ENCODE data around the gene PACRG. TPM values are rescaled to one million over a fixed set of nuclear protein-coding genes. Genes with fewer than 3 reads are reported as not detected.

The PACRG gene
- total RNA-seq, 1 experiment from 2014 or later = 0.44 TPM

DNA sequence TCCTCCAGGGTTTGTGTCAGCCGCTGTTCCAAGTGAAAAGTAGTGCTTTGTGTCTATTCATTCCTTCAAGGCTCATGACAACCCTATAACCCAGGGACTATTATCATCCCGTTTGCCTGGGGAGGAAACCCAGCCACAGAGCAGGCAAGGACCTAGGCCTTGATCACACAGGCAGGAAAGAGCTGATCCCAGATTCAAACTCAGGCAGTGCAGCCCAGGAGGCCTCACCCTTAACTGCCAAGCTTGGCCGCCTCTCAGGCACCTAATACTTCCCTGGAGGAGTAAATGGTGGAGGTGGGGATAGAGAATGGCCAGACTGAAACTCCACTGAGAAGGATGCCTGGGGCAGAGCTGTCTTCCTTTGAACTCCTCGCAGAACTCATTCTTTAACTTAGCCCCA lies 471.6 kb downstream of the PACRG start:
- TF ChIP-seq SOX15 (CRISPR knock-in tag; IDR thresholded peaks at IDR 0.05) = no peak
- TF ChIP-seq, protein P1, sequence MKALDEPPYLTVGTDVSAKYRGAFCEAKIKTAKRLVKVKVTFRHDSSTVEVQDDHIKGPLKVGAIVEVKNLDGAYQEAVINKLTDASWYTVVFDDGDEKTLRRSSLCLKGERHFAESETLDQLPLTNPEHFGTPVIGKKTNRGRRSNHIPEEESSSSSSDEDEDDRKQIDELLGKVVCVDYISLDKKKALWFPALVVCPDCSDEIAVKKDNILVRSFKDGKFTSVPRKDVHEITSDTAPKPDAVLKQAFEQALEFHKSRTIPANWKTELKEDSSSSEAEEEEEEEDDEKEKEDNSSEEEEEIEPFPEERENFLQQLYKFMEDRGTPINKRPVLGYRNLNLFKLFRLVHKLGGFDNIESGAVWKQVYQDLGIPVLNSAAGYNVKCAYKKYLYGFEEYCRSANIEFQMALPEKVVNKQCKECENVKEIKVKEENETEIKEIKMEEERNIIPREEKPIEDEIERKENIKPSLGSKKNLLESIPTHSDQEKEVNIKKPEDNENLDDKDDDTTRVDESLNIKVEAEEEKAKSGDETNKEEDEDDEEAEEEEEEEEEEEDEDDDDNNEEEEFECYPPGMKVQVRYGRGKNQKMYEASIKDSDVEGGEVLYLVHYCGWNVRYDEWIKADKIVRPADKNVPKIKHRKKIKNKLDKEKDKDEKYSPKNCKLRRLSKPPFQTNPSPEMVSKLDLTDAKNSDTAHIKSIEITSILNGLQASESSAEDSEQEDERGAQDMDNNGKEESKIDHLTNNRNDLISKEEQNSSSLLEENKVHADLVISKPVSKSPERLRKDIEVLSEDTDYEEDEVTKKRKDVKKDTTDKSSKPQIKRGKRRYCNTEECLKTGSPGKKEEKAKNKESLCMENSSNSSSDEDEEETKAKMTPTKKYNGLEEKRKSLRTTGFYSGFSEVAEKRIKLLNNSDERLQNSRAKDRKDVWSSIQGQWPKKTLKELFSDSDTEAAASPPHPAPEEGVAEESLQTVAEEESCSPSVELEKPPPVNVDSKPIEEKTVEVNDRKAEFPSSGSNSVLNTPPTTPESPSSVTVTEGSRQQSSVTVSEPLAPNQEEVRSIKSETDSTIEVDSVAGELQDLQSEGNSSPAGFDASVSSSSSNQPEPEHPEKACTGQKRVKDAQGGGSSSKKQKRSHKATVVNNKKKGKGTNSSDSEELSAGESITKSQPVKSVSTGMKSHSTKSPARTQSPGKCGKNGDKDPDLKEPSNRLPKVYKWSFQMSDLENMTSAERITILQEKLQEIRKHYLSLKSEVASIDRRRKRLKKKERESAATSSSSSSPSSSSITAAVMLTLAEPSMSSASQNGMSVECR (CRISPR knock-in tag; IDR thresholded peaks at IDR 0.05; ENCODE audit: borderline replicate concordance) = no peak
- TF ChIP-seq NFYB (CRISPR knock-in tag; conservative IDR thresholded peaks at IDR 0.05; ENCODE audit: low read depth) = no peak
- TF ChIP-seq ESRRA (CRISPR knock-in tag; IDR thresholded peaks at IDR 0.05; ENCODE audit: borderline replicate concordance) = no peak
- TF ChIP-seq OVOL2 (CRISPR knock-in tag; IDR thresholded peaks at IDR 0.05; ENCODE audit: borderline replicate concordance) = no peak
- TF ChIP-seq KAT7 (CRISPR knock-in tag; IDR thresholded peaks at IDR 0.05; ENCODE audit: borderline replicate concordance) = no peak
- no peak for TF ChIP-seq FOXP1 (CRISPR knock-in tag; IDR thresholded peaks at IDR 0.05; ENCODE audit: borderline replicate concordance)
- TF ChIP-seq, protein P2, sequence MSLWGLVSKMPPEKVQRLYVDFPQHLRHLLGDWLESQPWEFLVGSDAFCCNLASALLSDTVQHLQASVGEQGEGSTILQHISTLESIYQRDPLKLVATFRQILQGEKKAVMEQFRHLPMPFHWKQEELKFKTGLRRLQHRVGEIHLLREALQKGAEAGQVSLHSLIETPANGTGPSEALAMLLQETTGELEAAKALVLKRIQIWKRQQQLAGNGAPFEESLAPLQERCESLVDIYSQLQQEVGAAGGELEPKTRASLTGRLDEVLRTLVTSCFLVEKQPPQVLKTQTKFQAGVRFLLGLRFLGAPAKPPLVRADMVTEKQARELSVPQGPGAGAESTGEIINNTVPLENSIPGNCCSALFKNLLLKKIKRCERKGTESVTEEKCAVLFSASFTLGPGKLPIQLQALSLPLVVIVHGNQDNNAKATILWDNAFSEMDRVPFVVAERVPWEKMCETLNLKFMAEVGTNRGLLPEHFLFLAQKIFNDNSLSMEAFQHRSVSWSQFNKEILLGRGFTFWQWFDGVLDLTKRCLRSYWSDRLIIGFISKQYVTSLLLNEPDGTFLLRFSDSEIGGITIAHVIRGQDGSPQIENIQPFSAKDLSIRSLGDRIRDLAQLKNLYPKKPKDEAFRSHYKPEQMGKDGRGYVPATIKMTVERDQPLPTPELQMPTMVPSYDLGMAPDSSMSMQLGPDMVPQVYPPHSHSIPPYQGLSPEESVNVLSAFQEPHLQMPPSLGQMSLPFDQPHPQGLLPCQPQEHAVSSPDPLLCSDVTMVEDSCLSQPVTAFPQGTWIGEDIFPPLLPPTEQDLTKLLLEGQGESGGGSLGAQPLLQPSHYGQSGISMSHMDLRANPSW (CRISPR knock-in tag; conservative IDR thresholded peaks at IDR 0.05; ENCODE audit: low read depth) = no peak
- TF ChIP-seq, protein P3, sequence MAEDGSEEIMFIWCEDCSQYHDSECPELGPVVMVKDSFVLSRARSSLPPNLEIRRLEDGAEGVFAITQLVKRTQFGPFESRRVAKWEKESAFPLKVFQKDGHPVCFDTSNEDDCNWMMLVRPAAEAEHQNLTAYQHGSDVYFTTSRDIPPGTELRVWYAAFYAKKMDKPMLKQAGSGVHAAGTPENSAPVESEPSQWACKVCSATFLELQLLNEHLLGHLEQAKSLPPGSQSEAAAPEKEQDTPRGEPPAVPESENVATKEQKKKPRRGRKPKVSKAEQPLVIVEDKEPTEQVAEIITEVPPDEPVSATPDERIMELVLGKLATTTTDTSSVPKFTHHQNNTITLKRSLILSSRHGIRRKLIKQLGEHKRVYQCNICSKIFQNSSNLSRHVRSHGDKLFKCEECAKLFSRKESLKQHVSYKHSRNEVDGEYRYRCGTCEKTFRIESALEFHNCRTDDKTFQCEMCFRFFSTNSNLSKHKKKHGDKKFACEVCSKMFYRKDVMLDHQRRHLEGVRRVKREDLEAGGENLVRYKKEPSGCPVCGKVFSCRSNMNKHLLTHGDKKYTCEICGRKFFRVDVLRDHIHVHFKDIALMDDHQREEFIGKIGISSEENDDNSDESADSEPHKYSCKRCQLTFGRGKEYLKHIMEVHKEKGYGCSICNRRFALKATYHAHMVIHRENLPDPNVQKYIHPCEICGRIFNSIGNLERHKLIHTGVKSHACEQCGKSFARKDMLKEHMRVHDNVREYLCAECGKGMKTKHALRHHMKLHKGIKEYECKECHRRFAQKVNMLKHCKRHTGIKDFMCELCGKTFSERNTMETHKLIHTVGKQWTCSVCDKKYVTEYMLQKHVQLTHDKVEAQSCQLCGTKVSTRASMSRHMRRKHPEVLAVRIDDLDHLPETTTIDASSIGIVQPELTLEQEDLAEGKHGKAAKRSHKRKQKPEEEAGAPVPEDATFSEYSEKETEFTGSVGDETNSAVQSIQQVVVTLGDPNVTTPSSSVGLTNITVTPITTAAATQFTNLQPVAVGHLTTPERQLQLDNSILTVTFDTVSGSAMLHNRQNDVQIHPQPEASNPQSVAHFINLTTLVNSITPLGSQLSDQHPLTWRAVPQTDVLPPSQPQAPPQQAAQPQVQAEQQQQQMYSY (CRISPR knock-in tag; IDR thresholded peaks at IDR 0.05) = no peak
- CTCF ChIA-PET = interaction anchor here (0.6 kb wide), 1 partner anchor 54 kb away, joined by 3 read pairs; no protein-coding TSS in a partner anchor
- DNase-seq (ENCODE audit: low spot score) = no peak
- Mint-ChIP-seq H3K4me1 (peaks cover 16% of the 10 kb centered on the region), H3K4me3 (no peak overlapping the region), H3K27ac (no peak overlapping the region), H3K27me3 (ENCODE audit: low read depth) (no peaks in the 10 kb centered on the region), H3K36me3 (no peaks in the 10 kb centered on the region), H3K9me3 (no peaks in the 10 kb centered on the region)
- POLR2A ChIA-PET = no interaction called here
- no peak for ATAC-seq

DNA sequence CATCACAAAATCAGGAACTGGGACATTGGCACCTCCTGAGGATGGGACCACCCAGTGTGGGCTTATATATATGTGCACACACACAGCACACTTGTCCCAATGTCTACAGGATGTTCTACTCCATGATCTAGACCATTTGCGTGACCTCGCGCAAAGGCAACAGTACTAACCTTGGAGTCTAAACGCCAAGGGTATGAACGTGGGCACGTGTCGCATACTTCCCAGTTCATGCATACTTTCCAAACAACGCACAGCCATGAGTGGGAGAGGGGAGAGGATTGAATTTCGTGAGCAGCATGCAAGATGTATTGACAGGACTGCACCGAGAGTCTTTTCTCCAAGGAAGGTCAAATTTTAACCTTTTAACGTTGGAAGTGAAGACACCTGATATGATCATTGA lies 472.5 kb downstream of the PACRG start:
- ChIA-PET POLR2A (no interaction called here), CTCF (no interaction called here)
- H3K4me1 Mint-ChIP-seq = peaks cover 16% of the 10 kb centered on the region
- no peak for ATAC-seq
- H3K4me3 Mint-ChIP-seq = no peak overlapping the region
- H3K9me3 Mint-ChIP-seq = peaks cover 2% of the 10 kb centered on the region
- DNase-seq (ENCODE audit: low spot score) = no peak
- peaks cover under 1% of the 10 kb centered on the region; the same call in 1 of the 2 replicates for H3K36me3 Mint-ChIP-seq
- no peak overlapping the region for H3K27ac Mint-ChIP-seq
- no peaks in the 10 kb centered on the region for H3K27me3 Mint-ChIP-seq (ENCODE audit: low read depth)
- TF ChIP-seq, protein P4, sequence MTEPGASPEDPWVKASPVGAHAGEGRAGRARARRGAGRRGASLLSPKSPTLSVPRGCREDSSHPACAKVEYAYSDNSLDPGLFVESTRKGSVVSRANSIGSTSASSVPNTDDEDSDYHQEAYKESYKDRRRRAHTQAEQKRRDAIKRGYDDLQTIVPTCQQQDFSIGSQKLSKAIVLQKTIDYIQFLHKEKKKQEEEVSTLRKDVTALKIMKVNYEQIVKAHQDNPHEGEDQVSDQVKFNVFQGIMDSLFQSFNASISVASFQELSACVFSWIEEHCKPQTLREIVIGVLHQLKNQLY (CRISPR knock-in tag; IDR thresholded peaks at IDR 0.05) = no peak
- no peak for TF ChIP-seq GABPB1 (CRISPR knock-in tag; IDR thresholded peaks at IDR 0.05)
- no peak for TF ChIP-seq GRHL2 (CRISPR knock-in tag; IDR thresholded peaks at IDR 0.05; ENCODE audit: insufficient replicate concordance, severe bottlenecking)
- TF ChIP-seq, protein P1 (CRISPR knock-in tag; IDR thresholded peaks at IDR 0.05; ENCODE audit: borderline replicate concordance) = no peak
- no peak for TF ChIP-seq GTF2I (CRISPR knock-in tag; conservative IDR thresholded peaks at IDR 0.05)
- no peak for TF ChIP-seq ETV6 (CRISPR knock-in tag; IDR thresholded peaks at IDR 0.05)
- TF ChIP-seq, protein P5, sequence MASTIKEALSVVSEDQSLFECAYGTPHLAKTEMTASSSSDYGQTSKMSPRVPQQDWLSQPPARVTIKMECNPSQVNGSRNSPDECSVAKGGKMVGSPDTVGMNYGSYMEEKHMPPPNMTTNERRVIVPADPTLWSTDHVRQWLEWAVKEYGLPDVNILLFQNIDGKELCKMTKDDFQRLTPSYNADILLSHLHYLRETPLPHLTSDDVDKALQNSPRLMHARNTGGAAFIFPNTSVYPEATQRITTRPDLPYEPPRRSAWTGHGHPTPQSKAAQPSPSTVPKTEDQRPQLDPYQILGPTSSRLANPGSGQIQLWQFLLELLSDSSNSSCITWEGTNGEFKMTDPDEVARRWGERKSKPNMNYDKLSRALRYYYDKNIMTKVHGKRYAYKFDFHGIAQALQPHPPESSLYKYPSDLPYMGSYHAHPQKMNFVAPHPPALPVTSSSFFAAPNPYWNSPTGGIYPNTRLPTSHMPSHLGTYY (CRISPR knock-in tag; IDR thresholded peaks at IDR 0.05) = no peak
- TF ChIP-seq, protein P6, sequence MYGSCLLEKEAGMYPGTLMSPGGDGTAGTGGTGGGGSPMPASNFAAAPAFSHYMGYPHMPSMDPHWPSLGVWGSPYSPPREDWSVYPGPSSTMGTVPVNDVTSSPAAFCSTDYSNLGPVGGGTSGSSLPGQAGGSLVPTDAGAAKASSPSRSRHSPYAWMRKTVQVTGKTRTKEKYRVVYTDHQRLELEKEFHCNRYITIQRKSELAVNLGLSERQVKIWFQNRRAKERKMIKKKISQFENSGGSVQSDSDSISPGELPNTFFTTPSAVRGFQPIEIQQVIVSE (CRISPR knock-in tag; IDR thresholded peaks at IDR 0.05; ENCODE audit: borderline replicate concordance) = no peak
